IMR-90 (cell line): Measurements from ENCODE around the gene KDM4B. TPM values are rescaled to one million over a fixed set of nuclear protein-coding genes. Genes with fewer than 3 reads are reported as not detected.

ENCODE experiments used
- ATAC-seq: fragments of 200-7000 bp; cut with Tn5 transposase; 2 replicates; pipeline ENCODE4 v1.9.1; 2020; ENCODE audit warnings: low read depth, mild to moderate bottlenecking, moderate library complexity
- BruUV-seq: library from RNA; stranded (reverse); fragments of 400-500 nt; replicated peaks from 2 replicates; lab custom pipeline; 2021; lab: Mats Ljungman, UMichigan
- CTCF ChIA-PET: fragments of 300-600 bp; formaldehyde crosslinking; extraction: SDS; loops from one replicate; lab custom pipeline; 2021; ENCODE audit warnings: antibody characterized with exemption; lab: Yijun Ruan, JAX
- POLR2A ChIA-PET: fragments of 300-600 bp; sonication (Branson Sonifier 250); formaldehyde crosslinking; loops from one replicate; lab custom pipeline; 2022; ENCODE audit warnings: antibody characterized with exemption; ENCODE audit not compliant: unreplicated experiment; lab: Charles Lee
- DNase-seq: peaks from one replicate; pipeline ENCODE4 v3.0.0; 2013
- H2AFZ ChIP-seq: replicated peaks from 2 replicates; pipeline ENCODE3; 2013; ENCODE audit warnings: low read length, mild to moderate bottlenecking; ENCODE audit not compliant: poor library complexity
- H2AK5ac ChIP-seq: 2 replicates; pipeline ENCODE4 v1.6.1; 2013; ENCODE audit warnings: low read depth, low read length, inconsistent platforms
- H2AK9ac ChIP-seq: replicated peaks from 2 replicates; pipeline ENCODE3; 2013; ENCODE audit warnings: mild to moderate bottlenecking, low read depth, low read length, moderate library complexity; ENCODE audit not compliant: poor library complexity
- H2BK120ac ChIP-seq: 2 replicates; pipeline ENCODE4 v1.6.1; 2013; ENCODE audit warnings: low read depth, low read length, inconsistent platforms
- H2BK15ac ChIP-seq: 3 replicates; pipeline ENCODE4 v1.6.1; 2013; ENCODE audit warnings: low read depth, low read length, inconsistent platforms
- H2BK20ac ChIP-seq: 2 replicates; pipeline ENCODE4 v1.6.1; 2013; ENCODE audit warnings: low read depth, mild to moderate bottlenecking, inconsistent platforms, low read length, moderate library complexity
- H2BK5ac ChIP-seq: 2 replicates; pipeline ENCODE4 v1.6.1; 2013; ENCODE audit warnings: mild to moderate bottlenecking, low read depth, low read length, inconsistent platforms; ENCODE audit not compliant: poor library complexity, severe bottlenecking
- H3K14ac ChIP-seq: replicated peaks from 2 replicates; pipeline ENCODE4 v1.6.1; 2013; ENCODE audit warnings: low read depth, low read length, inconsistent platforms
- H3K18ac ChIP-seq: 2 replicates; pipeline ENCODE4 v1.6.1; 2013; ENCODE audit warnings: low read depth, low read length, control low read depth
- H3K23ac ChIP-seq: 2 replicates; pipeline ENCODE4 v1.6.1; 2013; ENCODE audit warnings: low read depth, low read length, inconsistent platforms
- H3K27ac ChIP-seq: 2 replicates; pipeline ENCODE4 v1.5.1; 2013; ENCODE audit warnings: mild to moderate bottlenecking, control low read depth, low read length; ENCODE audit not compliant: insufficient read depth
- H3K27me3 ChIP-seq: 2 replicates; pipeline ENCODE4 v1.6.1; 2013; ENCODE audit warnings: low read length; ENCODE audit not compliant: control insufficient read depth, insufficient read depth
- H3K36me3 ChIP-seq: 2 replicates; pipeline ENCODE4 v1.6.1; 2013; ENCODE audit warnings: low read length, mixed read lengths; ENCODE audit not compliant: control insufficient read depth, insufficient read depth
- H3K4ac ChIP-seq: 2 replicates; pipeline ENCODE4 v1.6.1; 2013; ENCODE audit warnings: low read depth, low read length, inconsistent platforms
- H3K4me1 ChIP-seq: 2 replicates; pipeline ENCODE4 v1.6.1; 2013; ENCODE audit warnings: low read length, mixed read lengths; ENCODE audit not compliant: control insufficient read depth, insufficient read depth
- H3K4me2 ChIP-seq: 2 replicates; pipeline ENCODE4 v1.6.1; 2013; ENCODE audit warnings: low read depth, mild to moderate bottlenecking, control low read depth, low read length, moderate library complexity
- H3K4me3 ChIP-seq: 2 replicates; pipeline ENCODE4 v1.5.1; 2013; ENCODE audit warnings: low read depth, mild to moderate bottlenecking, control low read depth, low read length, moderate library complexity; ENCODE audit not compliant: insufficient read depth
- H3K56ac ChIP-seq: 2 replicates; pipeline ENCODE4 v1.6.1; 2013; ENCODE audit warnings: low read length, inconsistent platforms; ENCODE audit not compliant: insufficient read depth; ENCODE audit errors: extremely low read depth
- H3K79me1 ChIP-seq, 2 experiments: 2 replicates each; pipeline ENCODE4 v1.6.1; 2013; ENCODE audit warnings: low read length in 2 of 2, inconsistent platforms in 1 of 2, low read depth in 1 of 2
- H3K9ac ChIP-seq: 2 replicates; pipeline ENCODE4 v1.6.1; 2013; ENCODE audit warnings: low read depth, low read length, control low read depth
- H3K9me1 ChIP-seq: 2 replicates; pipeline ENCODE4 v1.6.1; 2013; ENCODE audit warnings: low read length, inconsistent platforms; ENCODE audit not compliant: insufficient read depth
- H3K9me3 ChIP-seq: 2 replicates; pipeline ENCODE4 v1.6.1; 2013; ENCODE audit warnings: low read length; ENCODE audit not compliant: control insufficient read depth, insufficient read depth
- H4K20me1 ChIP-seq: 2 replicates; pipeline ENCODE4 v1.6.1; 2013; ENCODE audit warnings: low read length, inconsistent platforms; ENCODE audit not compliant: insufficient read depth
- H4K5ac ChIP-seq: 2 replicates; pipeline ENCODE4 v1.6.1; 2013; ENCODE audit warnings: mild to moderate bottlenecking, low read depth, low read length, control low read depth
- H4K8ac ChIP-seq, 2 experiments: 2 replicates each; pipeline ENCODE4 v1.6.1; 2013; ENCODE audit warnings: low read depth in 2 of 2, low read length in 2 of 2, control low read depth in 1 of 2, inconsistent platforms in 1 of 2
- H4K91ac ChIP-seq: 2 replicates; pipeline ENCODE4 v1.6.1; 2013; ENCODE audit warnings: low read depth, low read length, inconsistent platforms; ENCODE audit not compliant: insufficient read depth
- BHLHE40 ChIP-seq: fragments of 150-350 bp; IDR thresholded peaks from 2 replicates; pipeline ENCODE4 v1.6.1; 2016; ENCODE audit warnings: mild to moderate bottlenecking, low read depth, low read length
- CEBPB ChIP-seq: IDR thresholded peaks from 2 replicates; pipeline ENCODE4 v1.6.1; 2012; ENCODE audit warnings: low read depth, low read length, improper control_type of control experiment
- CHD1 ChIP-seq: IDR thresholded peaks from 2 replicates; pipeline ENCODE4 v1.6.1; 2012; ENCODE audit warnings: low read depth, low read length, improper control_type of control experiment
- FOS ChIP-seq: fragments of 150-350 bp; IDR thresholded peaks from 2 replicates; pipeline ENCODE4 v1.6.1; 2016; ENCODE audit warnings: low read depth, low read length
- MAFK ChIP-seq: IDR thresholded peaks from 2 replicates; pipeline ENCODE4 v1.6.1; 2012; ENCODE audit warnings: low read depth, low read length, improper control_type of control experiment
- MAZ ChIP-seq: IDR thresholded peaks from 2 replicates; pipeline ENCODE4 v1.6.1; 2012; ENCODE audit warnings: low read depth, mild to moderate bottlenecking, low read length, improper control_type of control experiment, moderate library complexity, borderline replicate concordance
- MXI1 ChIP-seq: IDR thresholded peaks from 2 replicates; pipeline ENCODE4 v1.6.1; 2012; ENCODE audit warnings: low read depth, mild to moderate bottlenecking, low read length, moderate library complexity, borderline replicate concordance
- POLR2A ChIP-seq: IDR thresholded peaks from 2 replicates; pipeline ENCODE4 v1.6.1; 2012; ENCODE audit warnings: mild to moderate bottlenecking, low read depth, low read length
- RCOR1 ChIP-seq: IDR thresholded peaks from 2 replicates; pipeline ENCODE4 v1.6.1; 2012; ENCODE audit warnings: mild to moderate bottlenecking, low read length, improper control_type of control experiment; ENCODE audit not compliant: insufficient replicate concordance
- USF2 ChIP-seq: fragments of 150-350 bp; IDR thresholded peaks from 2 replicates; pipeline ENCODE4 v1.6.1; 2017; ENCODE audit warnings: mild to moderate bottlenecking, antibody characterized with exemption, low read length, low read depth
- WGBS, 2 experiments: methylation state at CpG; one replicate each; pipeline versions ENCODE4 v1.1.5 to v1.1.7; 2013; ENCODE audit warnings: missing lambda C conversion rate in 2 of 2; ENCODE audit not compliant: insufficient read length in 1 of 2; ENCODE audit errors: extremely low coverage in 2 of 2; 5-methylcytosine and 5-hydroxymethylcytosine counted together
- dilution Hi-C: fragments of 300-500 bp; cut with HindIII; formaldehyde crosslinking; loops from one replicate; pipeline ENCODE4 v1.14.3; 2018; ENCODE audit warnings: low sequenced_read_pairs; ENCODE audit not compliant: unreplicated experiment
- in situ Hi-C: fragments of 300-500 bp; cut with MboI; formaldehyde crosslinking; loops from 3 replicates; pipeline ENCODE4 v1.14.3; 2019; ENCODE audit warnings: low sequenced_read_pairs, inconsistent platforms, mixed read lengths
- intact Hi-C: fragments of 100-400 bp; cut with micrococcal nuclease; formaldehyde crosslinking; loops from 2 replicates; pipeline ENCODE4 v1.10.0; 2022
- polyA plus RNA-seq, 3 experiments: library from polyadenylated mRNA; depleted of rRNA; stranded (reverse); fragments of >200 nt; gene quantifications; 2 replicates each; pipeline ENCODE4 v1.2.3, GENCODE V29; 2012; ENCODE audit warnings: low replicate concordance in 1 of 3
- total RNA-seq: library from RNA; depleted of rRNA; stranded (reverse); fragments of >200 nt; gene quantifications from 2 replicates; pipeline ENCODE4 v1.2.3, GENCODE V29; 2012

KDM4B gene
- total and polyA plus RNA-seq, 2 of the 4 experiments (the other 2 are of a cell fraction): 5.0 to 17.9 TPM

GRCh38 chr19:5115351-5115750, 146.4 kb downstream of the KDM4B start:
- Histone ChIP-seq H4K91ac (no peak overlapping the region), H4K5ac (no peak overlapping the region), H3K9me1 (0 out of 2 replicates have a peak, but pooled peaks cover 3% of the 10 kb centered on the region), H3K79me1 (peaks cover 0 to 6% of the 10 kb centered on the region in 2 experiments; a peak in 3 of 4 replicates), H3K4me3 (no peak overlapping the region), H3K27ac (no peak overlapping the region), H3K23ac (no peak overlapping the region), H3K18ac (no peak overlapping the region), H2BK120ac (no peak overlapping the region), H3K56ac (no peak overlapping the region), H2AK5ac (no peak overlapping the region), H4K8ac (no peak overlapping the region), H2BK20ac (no peak overlapping the region), H3K9me3 (peaks cover 2% of the 10 kb centered on the region; the same call in 1 of the 2 replicates), H3K9ac (no peak overlapping the region), H3K4me2 (no peak overlapping the region), H3K36me3 (peaks cover 48% of the 10 kb centered on the region), H2AFZ (no peak overlapping the region), H4K20me1 (peaks cover 11% of the 10 kb centered on the region), H2AK9ac (no peak overlapping the region), H3K14ac (no peak overlapping the region), H3K27me3 (no peaks in the 10 kb centered on the region), H2BK15ac (no peak overlapping the region), H2BK5ac (no peak overlapping the region), H3K4me1 (peaks cover 5% of the 10 kb centered on the region; the same call in 1 of the 2 replicates), H3K4ac (no peak overlapping the region)
- CTCF ChIA-PET: no interaction called here
- no peak for DNase-seq
- POLR2A ChIA-PET: interaction anchor here (0.6 kb wide), 1 partner anchor 8 kb away, joined by 7 read pairs; no protein-coding TSS in a partner anchor
- intact Hi-C loops: no loop called here
- TF ChIP-seq POLR2A: no peak
- no peak for TF ChIP-seq MAFK
- TF ChIP-seq RCOR1: no peak
- TF ChIP-seq CEBPB: no peak
- TF ChIP-seq USF2: no peak
- no peak for TF ChIP-seq BHLHE40
- no peak for TF ChIP-seq MXI1
- no peak for TF ChIP-seq MAZ
- no peak for TF ChIP-seq CHD1
- TF ChIP-seq FOS: no peak
- dilution Hi-C loops: no loop called here
- in situ Hi-C loops: no loop called here
- WGBS, 2 experiments: 91% methylated on average over 5 of the region's 7 CpGs; no CpG with 5 or more reads in 1 of the 2 experiments
- BruUV-seq: no TSS peak
- no peak for ATAC-seq
